GM12878 (cell line): ENCODE data around the gene SGSH.

ENCODE experiments used
- EZH2 ChIP-seq: IDR thresholded peaks from 2 replicates; pipeline ENCODE4 v1.6.1; 2012; ENCODE audit warnings: low read depth, mild to moderate bottlenecking, control low read depth, inconsistent platforms, low read length, borderline replicate concordance; ENCODE audit not compliant: control insufficient read depth
- GABPA ChIP-seq: IDR thresholded peaks from 2 replicates; pipeline ENCODE4 v1.6.1; 2014; ENCODE audit warnings: antibody characterized with exemption, low read depth, mild to moderate bottlenecking, inconsistent platforms
- NFYB ChIP-seq: IDR thresholded peaks from 2 replicates; pipeline ENCODE4 v1.6.1; 2011; ENCODE audit warnings: low read depth, mild to moderate bottlenecking, low read length, improper control_type of control experiment, moderate library complexity; ENCODE audit not compliant: insufficient read depth
- SMARCA5 ChIP-seq: fragments of 450-650 bp; IDR thresholded peaks from 2 replicates; pipeline ENCODE4 v1.6.1; 2017; ENCODE audit warnings: mild to moderate bottlenecking
- TAF1 ChIP-seq: IDR thresholded peaks from 2 replicates; pipeline ENCODE4 v1.6.1; 2011; ENCODE audit warnings: mild to moderate bottlenecking, low read depth, low read length, borderline replicate concordance
- TARDBP ChIP-seq: IDR thresholded peaks from 2 replicates; pipeline ENCODE4 v1.6.1; 2016; ENCODE audit warnings: borderline replicate concordance
- TF ChIP-seq, protein P1 (sequence below): fragments of 450-650 bp; IDR thresholded peaks from 2 replicates; pipeline ENCODE4 v1.6.1; 2017; ENCODE audit warnings: mild to moderate bottlenecking
- TF ChIP-seq, protein P2 (sequence below): fragments of 450-650 bp; formaldehyde crosslinking; IDR thresholded peaks from 2 replicates; pipeline ENCODE4 v1.4.0; 2020; ENCODE audit warnings: mild to moderate bottlenecking, moderate library complexity
- TF ChIP-seq, protein P3 (sequence below), 3 experiments: IDR thresholded peaks in 2 of 3; conservative IDR thresholded peaks in 1 of 3; 2 replicates each; pipeline ENCODE4 v1.5.1; 2011; ENCODE audit warnings: low read depth in 3 of 3, low read length in 3 of 3, mild to moderate bottlenecking in 3 of 3, control low read depth in 2 of 3, moderate library complexity in 2 of 3, inconsistent platforms in 1 of 3, mixed read lengths in 1 of 3; ENCODE audit not compliant: control insufficient read depth in 2 of 3, insufficient read depth in 1 of 3; ENCODE audit errors: extremely low read depth in 1 of 3

DNA sequence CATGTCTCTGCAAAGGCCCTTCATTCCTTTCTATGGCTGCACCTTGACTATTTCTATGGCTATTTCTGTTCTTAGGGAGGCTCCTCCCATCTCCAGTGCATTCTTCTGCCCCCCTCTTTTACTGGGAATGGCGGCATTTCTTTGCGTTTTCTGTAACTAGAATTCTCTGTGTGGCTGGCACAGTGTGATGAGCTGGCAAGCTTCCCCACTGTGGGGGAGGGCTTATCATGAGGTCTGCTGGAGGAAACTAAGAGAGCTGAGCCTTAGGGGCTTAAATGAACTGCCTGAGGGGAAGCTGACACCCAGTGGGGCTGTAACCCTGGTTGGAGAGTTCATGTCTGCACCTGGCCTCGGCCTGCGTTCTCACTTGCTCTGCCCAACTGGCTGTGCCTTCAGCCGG, 51.8 kb downstream of the SGSH start:
- TF ChIP-seq, protein P1, sequence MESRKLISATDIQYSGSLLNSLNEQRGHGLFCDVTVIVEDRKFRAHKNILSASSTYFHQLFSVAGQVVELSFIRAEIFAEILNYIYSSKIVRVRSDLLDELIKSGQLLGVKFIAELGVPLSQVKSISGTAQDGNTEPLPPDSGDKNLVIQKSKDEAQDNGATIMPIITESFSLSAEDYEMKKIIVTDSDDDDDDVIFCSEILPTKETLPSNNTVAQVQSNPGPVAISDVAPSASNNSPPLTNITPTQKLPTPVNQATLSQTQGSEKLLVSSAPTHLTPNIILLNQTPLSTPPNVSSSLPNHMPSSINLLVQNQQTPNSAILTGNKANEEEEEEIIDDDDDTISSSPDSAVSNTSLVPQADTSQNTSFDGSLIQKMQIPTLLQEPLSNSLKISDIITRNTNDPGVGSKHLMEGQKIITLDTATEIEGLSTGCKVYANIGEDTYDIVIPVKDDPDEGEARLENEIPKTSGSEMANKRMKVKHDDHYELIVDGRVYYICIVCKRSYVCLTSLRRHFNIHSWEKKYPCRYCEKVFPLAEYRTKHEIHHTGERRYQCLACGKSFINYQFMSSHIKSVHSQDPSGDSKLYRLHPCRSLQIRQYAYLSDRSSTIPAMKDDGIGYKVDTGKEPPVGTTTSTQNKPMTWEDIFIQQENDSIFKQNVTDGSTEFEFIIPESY: no peak
- TF ChIP-seq, protein P2, sequence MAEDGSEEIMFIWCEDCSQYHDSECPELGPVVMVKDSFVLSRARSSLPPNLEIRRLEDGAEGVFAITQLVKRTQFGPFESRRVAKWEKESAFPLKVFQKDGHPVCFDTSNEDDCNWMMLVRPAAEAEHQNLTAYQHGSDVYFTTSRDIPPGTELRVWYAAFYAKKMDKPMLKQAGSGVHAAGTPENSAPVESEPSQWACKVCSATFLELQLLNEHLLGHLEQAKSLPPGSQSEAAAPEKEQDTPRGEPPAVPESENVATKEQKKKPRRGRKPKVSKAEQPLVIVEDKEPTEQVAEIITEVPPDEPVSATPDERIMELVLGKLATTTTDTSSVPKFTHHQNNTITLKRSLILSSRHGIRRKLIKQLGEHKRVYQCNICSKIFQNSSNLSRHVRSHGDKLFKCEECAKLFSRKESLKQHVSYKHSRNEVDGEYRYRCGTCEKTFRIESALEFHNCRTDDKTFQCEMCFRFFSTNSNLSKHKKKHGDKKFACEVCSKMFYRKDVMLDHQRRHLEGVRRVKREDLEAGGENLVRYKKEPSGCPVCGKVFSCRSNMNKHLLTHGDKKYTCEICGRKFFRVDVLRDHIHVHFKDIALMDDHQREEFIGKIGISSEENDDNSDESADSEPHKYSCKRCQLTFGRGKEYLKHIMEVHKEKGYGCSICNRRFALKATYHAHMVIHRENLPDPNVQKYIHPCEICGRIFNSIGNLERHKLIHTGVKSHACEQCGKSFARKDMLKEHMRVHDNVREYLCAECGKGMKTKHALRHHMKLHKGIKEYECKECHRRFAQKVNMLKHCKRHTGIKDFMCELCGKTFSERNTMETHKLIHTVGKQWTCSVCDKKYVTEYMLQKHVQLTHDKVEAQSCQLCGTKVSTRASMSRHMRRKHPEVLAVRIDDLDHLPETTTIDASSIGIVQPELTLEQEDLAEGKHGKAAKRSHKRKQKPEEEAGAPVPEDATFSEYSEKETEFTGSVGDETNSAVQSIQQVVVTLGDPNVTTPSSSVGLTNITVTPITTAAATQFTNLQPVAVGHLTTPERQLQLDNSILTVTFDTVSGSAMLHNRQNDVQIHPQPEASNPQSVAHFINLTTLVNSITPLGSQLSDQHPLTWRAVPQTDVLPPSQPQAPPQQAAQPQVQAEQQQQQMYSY (CRISPR knock-in tag): no peak
- no peak for TF ChIP-seq NFYB
- TF ChIP-seq SMARCA5: no peak
- TF ChIP-seq TAF1: no peak
- TF ChIP-seq EZH2: no peak
- TF ChIP-seq, protein P3, sequence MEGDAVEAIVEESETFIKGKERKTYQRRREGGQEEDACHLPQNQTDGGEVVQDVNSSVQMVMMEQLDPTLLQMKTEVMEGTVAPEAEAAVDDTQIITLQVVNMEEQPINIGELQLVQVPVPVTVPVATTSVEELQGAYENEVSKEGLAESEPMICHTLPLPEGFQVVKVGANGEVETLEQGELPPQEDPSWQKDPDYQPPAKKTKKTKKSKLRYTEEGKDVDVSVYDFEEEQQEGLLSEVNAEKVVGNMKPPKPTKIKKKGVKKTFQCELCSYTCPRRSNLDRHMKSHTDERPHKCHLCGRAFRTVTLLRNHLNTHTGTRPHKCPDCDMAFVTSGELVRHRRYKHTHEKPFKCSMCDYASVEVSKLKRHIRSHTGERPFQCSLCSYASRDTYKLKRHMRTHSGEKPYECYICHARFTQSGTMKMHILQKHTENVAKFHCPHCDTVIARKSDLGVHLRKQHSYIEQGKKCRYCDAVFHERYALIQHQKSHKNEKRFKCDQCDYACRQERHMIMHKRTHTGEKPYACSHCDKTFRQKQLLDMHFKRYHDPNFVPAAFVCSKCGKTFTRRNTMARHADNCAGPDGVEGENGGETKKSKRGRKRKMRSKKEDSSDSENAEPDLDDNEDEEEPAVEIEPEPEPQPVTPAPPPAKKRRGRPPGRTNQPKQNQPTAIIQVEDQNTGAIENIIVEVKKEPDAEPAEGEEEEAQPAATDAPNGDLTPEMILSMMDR (IDR thresholded peaks at IDR 0.05 in 2 of 3, conservative IDR thresholded peaks at IDR 0.05 in 1 of 3; ENCODE audit: control insufficient read depth in 2 of 3, extremely low read depth in 1 of 3, insufficient read depth in 1 of 3, low read depth in 3 of 3, low read length in 3 of 3): no peak
- TF ChIP-seq GABPA: no peak
- TF ChIP-seq TARDBP: no peak
